Stimulated activated CD4-positive, alpha-beta T cell treated with anti-CD3 and anti-CD28 coated beads, Interleukin-4, amount 100 ng/mL, for 24 hours (primary cell): ENCODE results near the gene ATF7.
"Not testable (repeated sequence)": the region's sequence is repeated elsewhere in the genome, so short reads cannot be mapped to it uniquely, and the experiment has no call there.

ENCODE experiments used
- DNase-seq: peaks from one replicate; pipeline ENCODE4 v3.0.0-alpha.2; 2020

Gene ATF7

DNA sequence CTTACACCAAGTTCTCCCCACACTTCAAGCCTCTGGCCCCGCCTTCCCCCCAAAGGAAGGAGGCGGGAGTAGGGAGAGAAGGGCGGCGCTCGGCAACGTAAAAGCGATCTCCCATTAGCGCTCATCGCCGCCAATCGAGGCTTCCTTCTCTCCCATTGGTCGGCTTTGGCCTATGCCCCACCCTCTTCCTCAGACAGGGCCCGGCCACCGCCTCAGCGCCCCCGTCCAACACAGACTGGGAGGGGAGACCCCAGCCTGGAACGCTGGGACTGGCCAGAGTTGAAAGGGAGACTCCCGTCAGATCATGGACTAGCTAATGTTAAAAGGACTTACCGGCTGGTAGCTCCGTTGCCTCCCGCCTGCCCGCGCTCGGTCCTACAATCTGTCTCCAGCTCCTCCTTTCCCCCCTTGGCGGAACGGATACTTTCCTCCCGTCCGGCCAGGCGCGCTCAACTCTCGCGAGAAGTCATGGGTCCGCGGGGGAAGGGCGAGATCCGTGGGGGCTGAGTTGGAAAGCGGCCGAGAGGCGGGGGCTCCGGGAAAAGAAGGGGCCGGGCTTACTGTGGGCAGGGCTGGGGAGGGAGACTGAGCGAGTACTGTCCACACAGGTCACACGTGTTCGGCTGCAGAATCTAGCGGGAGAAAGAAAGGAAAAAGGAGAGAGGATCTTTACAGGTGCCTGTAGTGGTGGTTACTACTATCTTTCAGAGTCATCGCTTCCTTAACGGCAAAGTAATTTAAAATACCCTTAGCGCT is at the start of gene ATF7:
Gene ATF7 (minus strand): TSS at position 437 of the 756 bp plus-strand sequence. CDS start 25,382 bp downstream, outside the sequence.
- peak; percentile 99 for DNase-seq

DNA sequence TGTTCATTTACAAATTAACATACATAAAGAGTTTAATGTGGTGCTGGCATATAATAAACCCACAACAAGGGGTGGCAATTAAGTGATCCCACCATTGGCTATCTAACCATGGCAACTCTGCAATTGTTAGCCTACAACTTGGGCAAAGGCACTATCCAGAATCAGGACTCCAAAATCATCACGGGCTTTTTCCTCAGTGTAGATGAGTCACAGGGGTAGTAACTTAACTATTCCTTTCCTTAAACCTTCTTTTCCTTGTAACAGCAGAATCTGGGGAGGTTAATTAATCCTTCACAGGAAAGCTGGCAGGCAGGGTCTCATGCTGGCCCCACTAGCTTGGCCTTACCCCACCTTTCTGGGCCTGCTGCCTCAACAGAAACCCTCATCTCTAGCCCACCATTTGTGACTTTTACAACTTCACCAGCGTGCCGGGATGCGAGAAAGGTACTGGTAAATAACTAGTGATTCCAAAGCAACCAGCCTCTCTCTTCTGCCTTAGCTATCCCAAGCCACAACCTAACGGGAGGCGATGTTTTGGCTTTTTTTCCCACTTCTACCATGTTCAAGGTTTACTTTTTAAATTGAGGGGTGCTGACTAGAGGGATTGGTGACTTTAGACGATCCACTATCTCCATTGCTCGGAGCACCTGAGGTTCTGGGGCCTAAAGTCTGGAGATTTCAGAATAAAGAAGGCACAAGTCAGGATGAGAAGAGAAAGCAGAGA is 49.0 kb upstream of the ATF7 start:
- peak; percentile 10 for DNase-seq

DNA sequence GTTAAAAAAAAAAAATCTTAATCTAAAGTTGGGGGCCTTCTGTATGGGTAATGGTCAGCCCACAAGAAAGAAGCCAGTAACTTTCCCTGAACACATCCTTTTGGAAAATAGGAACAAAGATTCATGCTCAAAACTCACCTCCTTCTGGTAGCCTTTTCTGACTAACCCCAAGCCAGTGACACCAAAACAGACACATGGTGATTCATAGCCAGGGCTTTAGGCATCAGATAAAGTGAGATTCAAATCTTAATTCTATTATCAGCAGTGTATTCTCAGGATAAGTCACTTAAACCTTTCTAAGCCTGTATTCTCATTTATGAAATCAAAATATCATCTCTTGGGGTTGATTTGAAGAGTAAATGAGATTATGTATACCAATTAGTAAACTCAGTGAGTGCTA is 44.8 kb upstream of the ATF7 start:
- DNase-seq = no peak

DNA sequence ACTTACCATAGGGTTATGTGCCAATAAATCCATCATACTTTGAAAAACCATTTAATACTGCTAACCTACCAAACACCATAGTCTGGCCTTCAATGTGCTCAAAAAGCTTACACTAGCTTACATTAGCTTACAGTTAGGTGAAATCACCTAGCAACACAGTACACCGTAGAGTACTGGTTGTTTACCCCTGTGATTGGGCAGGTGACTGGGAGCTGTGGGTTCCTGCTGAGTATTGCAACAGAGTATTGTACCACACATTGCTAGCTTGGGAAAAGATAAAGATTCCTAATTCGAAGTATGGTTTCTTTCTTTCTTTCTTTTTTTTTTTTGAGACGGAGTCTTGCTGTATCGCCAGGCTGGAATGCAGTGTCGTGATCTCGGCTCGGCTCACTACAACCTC is 44.1 kb upstream of the ATF7 start:
- DNase-seq = no peak

DNA sequence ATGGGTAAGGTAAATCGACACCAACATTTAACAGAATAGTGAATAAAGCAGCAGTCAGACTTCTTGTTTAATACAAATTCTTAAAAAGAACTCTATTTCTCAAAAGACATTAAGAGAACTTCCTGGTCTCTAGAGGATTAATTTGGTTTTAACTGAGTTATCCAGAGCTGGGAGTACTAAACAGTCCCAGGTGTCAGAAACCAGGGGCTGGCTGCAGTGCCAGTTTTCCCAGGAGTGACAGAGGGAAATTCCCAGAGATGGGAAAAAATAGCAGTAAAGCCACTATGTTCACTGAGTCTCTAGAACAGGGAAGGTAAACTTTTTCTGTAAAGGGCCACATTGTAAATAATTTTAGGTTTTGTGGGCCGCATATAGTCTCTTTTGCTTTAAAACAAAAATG is 40.9 kb upstream of the ATF7 start:
- DNase-seq = no peak

DNA sequence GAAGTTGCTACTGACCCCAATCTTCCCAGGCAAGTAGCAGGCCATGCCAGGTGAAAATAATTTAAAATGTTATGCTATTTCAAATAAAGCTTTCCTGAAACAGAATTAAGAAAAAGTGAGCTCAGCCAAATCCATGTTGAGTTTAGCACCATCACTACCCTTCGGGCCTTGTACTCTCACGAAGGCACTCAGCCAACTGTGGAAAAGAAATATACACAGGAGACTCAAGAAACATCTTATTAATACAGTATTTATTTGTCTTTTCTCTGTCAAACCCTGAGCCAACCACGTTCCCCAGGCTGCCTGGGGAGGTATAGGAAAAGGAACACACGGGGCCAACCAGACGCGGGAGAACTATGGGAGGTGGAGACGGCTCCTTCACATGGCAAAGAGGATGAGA is 38.8 kb upstream of the ATF7 start:
- no peak for DNase-seq

DNA sequence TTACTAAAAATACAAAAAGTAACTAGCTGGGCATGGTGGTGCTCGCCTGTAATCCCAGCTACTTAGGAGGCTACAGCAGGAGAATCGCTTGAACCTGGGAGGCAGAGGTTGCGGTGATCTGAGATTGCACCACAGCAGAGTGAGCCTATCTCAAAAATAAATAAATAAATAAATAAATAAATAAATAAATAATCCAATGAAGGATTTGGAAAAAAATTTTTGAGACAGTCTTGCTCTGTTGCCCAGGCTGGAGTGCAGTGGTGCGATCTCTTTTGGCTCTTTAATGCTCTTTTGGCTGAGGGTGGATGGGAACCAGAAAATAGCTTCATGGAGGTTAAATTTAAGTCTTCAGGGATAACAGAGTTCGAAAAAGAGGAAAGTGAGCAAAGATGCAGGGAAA is 38.0 kb upstream of the ATF7 start:
- no peak for DNase-seq

DNA sequence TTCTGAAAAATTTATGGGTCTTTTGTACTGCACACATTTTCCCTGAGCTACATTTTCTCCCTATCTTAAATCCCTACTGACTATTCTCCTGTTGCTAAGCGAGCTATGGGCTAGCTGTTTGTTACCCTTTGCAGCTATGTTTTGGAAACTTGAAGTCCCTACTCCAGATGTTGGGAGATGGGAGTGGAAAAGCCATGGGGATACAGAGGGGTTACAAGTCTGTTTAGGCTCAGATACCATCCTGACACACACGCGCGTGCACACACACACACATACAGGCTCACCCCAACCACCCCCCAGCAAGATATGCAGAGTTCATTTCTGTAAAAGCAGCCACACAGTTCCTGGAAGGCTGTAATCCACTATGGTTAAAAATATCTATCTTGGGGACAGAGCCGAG is 33.9 kb upstream of the ATF7 start:
- DNase-seq = no peak

DNA sequence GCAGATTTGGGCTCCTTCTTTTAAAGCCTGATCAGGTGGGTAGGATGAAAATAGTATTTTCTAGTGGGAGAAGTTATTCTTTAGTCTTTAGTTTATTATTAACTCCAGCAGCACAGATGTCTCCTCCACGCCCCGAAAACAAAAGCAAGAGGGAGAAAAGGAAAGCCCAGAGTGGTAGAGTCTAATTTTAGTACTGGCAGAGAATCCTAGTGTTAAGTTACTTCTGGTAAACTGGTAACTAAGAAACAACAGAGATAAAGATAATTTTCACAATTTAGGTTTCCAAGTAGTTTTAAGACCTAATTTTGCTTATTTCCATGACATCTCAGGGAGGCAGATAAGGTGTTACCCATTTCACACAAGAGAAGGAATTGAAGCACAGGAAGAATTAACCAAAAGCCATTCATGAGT is 33.4 kb upstream of the ATF7 start:
- no peak for DNase-seq

DNA sequence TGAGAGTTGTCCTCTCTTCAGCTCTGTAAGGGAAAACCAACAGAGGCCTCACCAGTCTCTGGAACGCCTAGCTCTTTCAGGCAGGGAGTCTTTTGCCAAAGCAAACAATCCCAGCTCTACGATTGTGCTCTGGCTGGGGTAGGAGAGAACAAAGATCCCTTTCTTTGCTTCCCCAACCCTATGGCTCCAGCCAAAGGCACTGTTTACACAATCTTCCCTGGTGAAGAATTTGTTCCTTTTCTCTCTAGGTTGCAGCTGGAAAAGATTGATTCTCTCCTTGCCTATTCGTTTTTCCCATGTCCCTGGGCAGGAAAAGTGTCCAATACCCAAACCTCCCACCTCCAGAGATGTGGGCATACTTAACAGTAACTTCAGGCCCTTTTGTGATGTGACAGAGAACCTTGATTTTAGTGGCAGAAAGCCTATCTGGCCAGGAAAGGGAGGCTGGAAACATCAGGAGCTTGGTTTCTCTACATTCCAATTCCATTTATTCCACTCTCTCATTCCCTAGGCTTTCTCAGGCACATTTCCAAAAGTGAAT is 32.9 kb upstream of the ATF7 start:
- DNase-seq = no peak

DNA sequence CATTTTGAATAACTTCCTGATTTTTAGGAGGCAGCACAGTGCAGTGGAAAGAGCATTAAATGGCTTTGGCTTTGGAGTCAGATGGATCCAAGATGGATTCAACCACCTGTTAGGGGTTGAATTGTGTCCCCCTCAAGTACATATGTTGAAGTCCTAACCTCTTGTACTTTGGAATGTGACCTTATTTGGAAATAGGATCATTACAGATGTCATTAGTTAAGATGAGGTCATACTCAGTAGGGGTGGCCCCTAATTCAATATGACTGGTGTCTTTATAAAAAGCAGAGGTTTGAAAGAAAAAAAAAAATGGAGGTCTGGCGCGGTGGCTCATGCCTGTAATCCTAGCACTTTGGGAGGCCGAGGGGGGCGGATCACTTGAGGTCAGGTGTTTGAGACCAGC is 30.9 kb upstream of the ATF7 start:
- DNase-seq = no peak

DNA sequence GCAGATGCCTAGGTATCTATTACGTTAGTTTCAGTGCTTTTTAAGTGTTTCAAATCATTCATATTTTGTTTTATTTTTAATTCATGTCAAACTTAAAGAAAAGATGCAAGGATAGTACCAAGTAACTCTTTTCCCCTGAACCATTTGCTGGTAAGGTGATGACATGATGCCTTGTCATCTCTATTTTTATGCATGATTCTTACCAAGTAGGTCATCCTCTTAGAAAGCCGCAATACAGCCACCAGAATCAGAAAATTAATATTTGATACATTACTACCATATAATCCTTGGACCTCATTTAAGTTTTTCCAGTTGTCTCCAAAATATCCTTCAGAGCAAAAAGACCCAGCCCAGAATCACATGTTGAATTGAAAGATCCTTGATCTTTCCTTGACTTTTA is 27.4 kb upstream of the ATF7 start:
- DNase-seq = no peak

DNA sequence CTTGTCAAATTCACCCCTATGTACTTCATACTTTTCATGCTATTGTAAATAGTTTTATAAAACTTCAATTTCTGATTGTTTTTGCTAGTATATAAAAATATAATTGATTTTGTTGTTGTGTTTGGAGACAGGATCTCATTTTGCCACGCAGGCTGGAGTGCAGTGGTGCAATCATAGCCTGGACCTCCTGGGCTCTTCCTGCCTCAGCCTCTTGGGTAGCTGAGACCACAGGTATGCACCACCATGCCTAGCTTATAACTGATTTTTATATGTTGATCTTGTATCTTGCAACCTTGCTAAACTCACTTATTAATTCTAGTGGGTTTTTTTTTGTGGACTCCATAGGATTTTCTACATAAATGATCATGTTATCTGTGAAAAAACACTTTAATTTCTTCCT is 26.2 kb upstream of the ATF7 start:
- no peak for DNase-seq

DNA sequence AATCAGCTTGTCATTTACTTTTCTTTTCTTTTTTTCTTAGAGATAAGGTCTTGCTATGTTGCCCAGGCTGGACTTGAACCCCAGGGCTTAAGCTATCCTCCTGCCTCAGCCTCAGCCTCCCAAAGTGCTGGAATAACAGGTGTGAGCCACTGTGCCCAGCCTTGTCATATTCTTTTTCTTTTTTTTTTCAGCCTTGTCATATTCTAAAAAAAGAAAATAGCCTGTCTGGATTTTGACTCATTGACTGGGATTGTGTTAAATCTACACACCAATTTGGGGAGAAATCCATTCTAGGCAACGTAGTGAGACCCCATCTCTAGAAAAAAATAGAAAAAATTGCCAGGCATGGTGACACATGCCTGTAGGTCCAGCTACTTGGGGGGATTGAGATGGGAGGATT is 25.6 kb upstream of the ATF7 start:
- no peak for DNase-seq

DNA sequence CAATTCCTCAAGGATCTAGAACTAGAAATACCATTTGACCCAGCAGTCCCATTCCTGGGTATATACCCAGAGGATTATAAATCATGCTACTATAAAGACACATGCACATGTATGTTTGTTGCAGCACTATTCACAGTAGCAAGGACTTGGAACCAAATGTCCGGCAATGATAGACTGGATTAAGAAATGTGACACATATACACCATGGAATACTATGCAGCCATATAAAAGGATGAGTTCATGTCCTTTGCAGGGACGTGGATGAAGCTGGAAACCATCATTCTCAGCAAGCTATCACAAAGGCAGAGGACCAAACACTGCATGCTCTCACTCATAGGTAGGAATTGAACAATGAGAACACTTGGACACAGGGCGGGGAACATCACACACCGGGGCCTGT is 20.1 kb upstream of the ATF7 start:
- not testable (repeated sequence) for DNase-seq

DNA sequence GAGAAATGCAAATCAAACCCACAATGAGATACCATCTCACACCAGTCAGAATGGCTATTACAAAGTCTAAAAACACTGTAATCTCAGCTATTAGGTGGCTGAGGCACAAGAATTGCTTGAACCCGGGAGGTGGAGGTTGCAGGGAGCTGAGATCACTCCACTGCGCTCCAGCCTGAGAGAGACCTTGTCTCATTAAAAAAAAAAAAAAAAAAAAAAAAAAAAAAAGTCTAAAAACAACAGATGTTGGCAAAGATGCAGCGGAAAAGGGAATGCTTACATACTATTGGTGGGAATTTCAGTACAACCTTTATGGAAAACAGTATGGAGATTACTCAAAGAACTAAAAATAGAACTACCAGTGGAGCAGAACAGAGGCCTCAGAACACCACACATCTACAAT is 19.0 kb upstream of the ATF7 start:
- DNase-seq = no peak

DNA sequence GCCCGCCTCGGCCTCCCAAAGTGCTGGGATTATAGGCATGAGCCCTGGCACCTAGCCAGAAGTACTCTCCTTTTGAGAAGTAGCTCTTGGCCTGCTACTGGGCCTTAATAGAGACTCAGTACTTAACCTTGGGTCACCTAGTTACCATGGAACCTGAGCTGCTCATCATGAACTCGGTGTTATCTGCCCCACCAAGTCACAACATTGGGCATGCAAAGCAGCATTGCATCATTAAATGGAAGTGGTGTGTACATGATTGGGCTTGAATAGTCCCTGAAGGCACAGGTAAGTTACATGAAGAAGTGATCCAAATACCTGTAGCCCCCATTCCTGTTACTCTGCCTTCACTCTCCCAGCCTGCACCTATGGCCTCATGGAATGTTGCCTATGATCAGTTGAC is 18.0 kb upstream of the ATF7 start:
- no peak for DNase-seq

DNA sequence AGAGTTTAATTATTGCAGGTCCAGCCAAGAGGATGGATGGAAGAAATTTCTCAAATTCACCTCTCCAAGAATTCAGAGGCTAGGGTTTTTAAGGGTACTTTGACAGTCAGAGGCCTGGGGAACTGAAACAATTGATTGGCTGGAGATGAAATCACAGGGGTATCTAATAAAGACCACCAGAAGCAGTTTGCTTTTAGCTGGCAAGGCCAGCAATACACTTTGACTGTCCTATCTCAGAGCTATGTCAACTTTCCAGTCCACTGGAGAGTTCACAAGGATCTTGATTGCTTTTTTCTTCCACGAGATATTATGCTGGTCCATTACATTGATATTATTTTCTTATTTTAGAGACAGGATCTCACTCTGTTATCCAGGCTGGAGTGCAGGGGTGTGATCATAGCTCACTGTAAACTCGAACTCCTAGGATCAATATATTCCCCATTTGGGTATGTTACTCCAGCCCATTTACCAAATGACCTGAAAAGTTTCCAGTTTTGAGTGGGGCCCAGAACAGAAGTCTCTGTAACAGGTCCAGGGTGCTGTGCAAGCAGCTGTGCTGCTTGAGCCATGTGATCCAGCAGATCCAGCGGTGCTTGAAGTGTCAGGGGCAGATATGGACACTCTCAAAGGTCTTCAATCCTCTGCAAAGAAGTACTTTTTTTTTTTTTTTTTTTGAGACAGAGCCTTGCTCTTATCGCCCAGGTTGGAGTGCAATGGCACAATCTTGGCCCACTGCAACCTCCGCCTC is 17.2 kb upstream of the ATF7 start:
- DNase-seq = no peak

DNA sequence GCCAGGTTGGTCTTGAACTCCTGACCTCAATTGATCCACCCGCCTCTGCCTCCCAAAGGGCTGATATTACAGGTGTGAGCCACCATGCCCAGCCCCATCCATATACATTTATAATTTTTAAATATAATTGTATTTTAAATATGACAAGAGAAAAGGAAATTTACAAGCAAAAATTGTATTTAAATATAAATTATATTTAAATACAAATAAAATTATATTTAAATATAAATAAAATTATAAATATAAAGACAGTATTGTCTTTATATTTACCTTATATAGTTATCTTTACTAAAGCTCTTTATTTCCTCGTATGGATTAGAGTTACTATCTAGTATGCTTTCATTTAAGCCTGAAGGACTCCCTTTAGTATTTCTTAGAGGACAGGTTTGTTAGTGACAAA is 11.9 kb upstream of the ATF7 start:
- no peak for DNase-seq

DNA sequence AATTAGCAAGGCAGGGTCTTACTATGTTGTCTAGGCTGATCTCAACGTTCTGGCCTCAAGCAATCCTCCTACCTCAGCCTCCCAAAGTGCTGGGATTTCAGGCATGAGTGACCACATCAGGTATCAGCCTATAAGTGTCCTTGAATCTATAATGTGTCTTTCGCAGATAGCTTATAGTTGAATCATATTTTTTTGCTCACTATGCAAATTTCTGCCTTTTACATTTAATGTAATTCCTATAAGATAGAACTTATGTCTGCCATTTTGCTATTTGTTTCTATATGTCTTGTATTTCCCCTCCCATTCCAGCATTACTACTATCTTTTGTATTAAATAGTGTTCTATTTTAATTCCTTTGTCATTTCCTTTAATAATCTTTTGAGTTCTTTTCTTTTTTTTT is 10.5 kb upstream of the ATF7 start:
- no peak for DNase-seq

DNA sequence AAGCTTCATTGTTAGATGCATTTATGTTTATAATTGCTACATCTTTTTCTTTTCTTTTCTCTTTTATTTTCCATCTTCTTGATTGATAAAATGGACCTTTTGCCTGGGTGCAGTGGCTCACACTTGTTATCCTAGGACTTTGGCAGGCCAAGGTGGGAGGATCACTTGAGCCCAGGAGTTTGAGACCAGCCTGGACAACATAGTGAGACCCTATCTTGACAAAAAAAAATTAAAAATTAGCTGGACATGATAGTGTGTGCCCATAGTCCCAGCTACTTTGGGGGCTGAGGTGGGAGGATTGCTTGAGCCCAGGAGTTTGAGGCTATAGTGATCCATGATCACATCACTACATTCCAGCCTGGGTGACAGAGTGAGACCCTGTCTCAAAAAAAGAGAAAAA is 9.5 kb upstream of the ATF7 start:
- not testable (repeated sequence) for DNase-seq

DNA sequence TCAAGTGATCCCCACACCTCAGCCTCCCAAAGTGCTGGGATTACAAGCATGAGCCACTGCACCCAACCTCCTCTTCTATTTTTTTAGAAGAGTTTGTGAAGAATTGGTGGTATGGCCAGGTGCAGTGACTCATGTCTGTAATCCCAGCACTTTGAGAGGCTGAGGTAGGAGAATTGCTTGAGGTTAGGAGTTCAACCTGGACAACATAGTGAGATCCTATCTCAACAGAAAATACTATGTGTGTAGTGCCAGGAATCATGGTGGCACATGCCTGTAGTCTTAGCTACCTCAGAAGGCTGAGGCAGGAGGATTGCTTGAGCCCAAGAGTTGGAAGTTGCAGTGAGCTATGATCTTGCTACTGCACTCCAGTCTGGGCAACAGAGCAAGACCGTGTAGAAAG is 5.5 kb upstream of the ATF7 start:
- DNase-seq = no peak

DNA sequence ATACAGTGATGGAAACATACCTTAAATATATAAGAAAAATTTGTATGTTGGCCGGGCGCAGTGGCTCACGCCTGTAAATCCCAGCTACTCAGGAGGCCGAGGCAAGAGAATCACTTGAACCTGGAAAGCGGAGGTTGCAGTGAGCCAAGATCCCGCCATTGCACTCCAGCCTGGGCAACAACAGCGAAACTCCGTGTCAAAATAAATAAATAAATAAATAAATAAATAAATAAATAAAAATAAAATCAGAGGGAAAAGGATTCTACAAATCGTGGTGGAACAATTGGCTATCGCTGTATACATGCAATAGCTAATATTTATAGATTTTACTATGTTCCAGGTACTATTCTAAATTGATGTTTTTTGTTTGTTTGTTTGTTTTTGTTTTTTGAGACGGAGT is 1.7 kb upstream of the ATF7 start:
- no peak for DNase-seq

DNA sequence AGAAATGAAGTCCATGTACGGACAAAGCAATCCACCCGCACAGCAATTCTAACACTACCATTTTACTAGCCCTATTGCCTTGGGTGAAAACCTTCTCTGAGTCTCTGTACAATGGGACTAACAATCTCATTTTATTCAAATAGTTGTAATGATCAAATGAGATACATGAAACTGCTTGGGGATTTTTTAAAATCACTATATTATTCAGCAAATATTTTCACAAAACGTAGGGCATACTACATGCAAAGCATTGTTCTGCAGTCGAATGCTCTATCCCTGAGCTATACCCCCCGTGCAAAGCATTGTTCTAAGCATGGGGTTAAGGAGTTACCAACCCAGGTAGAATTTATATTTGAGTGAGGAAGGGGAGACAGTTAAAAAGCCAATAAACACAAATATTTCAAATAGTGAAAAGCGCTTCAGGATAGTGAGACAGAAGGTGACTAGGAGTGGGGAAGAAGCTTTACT is 554 bp upstream of the ATF7 start:
- no peak for DNase-seq
